Measurements from ENCODE around the gene TBC1D8B.
"Not testable (repeated sequence)": the region's sequence is repeated elsewhere in the genome, so short reads cannot be mapped to it uniquely, and the experiment has no call there.

DNA sequence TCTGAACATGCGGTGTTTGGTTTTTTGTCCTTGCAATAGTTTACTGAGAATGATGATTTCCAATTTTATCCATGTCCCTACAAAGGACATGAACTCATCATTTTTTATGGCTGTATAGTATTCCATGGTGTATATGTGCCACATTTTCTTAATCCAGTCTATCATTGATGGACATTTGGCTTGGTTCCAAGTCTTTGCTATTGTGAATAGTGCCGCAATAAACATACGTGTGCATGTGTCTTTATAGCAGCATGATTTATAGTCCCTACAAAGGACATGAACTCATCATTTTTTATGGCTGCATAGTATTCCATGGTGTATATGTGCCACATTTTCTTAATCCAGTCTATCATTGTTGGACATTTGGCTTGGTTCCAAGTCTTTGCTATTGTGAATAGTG lies 11.6 kb downstream of the TBC1D8B start:
- TF ChIP-seq, protein P1, sequence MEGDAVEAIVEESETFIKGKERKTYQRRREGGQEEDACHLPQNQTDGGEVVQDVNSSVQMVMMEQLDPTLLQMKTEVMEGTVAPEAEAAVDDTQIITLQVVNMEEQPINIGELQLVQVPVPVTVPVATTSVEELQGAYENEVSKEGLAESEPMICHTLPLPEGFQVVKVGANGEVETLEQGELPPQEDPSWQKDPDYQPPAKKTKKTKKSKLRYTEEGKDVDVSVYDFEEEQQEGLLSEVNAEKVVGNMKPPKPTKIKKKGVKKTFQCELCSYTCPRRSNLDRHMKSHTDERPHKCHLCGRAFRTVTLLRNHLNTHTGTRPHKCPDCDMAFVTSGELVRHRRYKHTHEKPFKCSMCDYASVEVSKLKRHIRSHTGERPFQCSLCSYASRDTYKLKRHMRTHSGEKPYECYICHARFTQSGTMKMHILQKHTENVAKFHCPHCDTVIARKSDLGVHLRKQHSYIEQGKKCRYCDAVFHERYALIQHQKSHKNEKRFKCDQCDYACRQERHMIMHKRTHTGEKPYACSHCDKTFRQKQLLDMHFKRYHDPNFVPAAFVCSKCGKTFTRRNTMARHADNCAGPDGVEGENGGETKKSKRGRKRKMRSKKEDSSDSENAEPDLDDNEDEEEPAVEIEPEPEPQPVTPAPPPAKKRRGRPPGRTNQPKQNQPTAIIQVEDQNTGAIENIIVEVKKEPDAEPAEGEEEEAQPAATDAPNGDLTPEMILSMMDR (IDR thresholded peaks at IDR 0.05; ENCODE audit: control extremely low read depth in 1 of 3, insufficient read depth in 1 of 3, low read depth in 1 of 3, low read length in 3 of 3): not testable (repeated sequence)
- not testable (repeated sequence) for TF ChIP-seq POLR2AphosphoS5 (IDR thresholded peaks at IDR 0.05; ENCODE audit: low read depth, low read length); CEBPB (IDR thresholded peaks at IDR 0.05; ENCODE audit: low read depth, low read length); RFX5 (IDR thresholded peaks at IDR 0.05; ENCODE audit: borderline replicate concordance, low read depth, low read length); SIN3A (conservative IDR thresholded peaks at IDR 0.05 in 1 of 2, IDR thresholded peaks at IDR 0.05 in 1 of 2; ENCODE audit: low read depth in 1 of 2, low read length in 2 of 2)
- TF ChIP-seq, protein P2, sequence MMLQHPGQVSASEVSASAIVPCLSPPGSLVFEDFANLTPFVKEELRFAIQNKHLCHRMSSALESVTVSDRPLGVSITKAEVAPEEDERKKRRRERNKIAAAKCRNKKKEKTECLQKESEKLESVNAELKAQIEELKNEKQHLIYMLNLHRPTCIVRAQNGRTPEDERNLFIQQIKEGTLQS (IDR thresholded peaks at IDR 0.05; ENCODE audit: insufficient read depth, low read depth, low read length): not testable (repeated sequence)

Measured in H1 (cell line).